ENCODE data around the gene ZBTB16. TPM values are rescaled to one million over a fixed set of nuclear protein-coding genes. Genes with fewer than 3 reads are reported as not detected.

Gene ZBTB16
- total RNA-seq, 2 experiments from 2014 or later: 11.0 to 11.8 TPM

GRCh38 chr11:114298710-114299109, 239.2 kb downstream of the ZBTB16 start:
- Mint-ChIP-seq H3K36me3 (ENCODE audit: low read depth) (no peaks in the 10 kb centered on the region), H3K27ac (no peak overlapping the region), H3K27me3 (peaks cover 26% of the 10 kb centered on the region), H3K4me3 (no peak overlapping the region), H3K4me1 (no peaks in the 10 kb centered on the region), H3K9me3 (no peaks in the 10 kb centered on the region)
- POLR2A ChIA-PET: no interaction called here
- CTCF ChIA-PET: no interaction called here
- no peak for DNase-seq

Other genes starting within 250 kb of the ZBTB16 start
- 10 to 100 TPM; 52.3 to 53.8 TPM for gene USP28, start 184.1 kb upstream of the ZBTB16 start, total RNA-seq
- gene HTR3B, start 154.9 kb upstream of the ZBTB16 start, total RNA-seq: not detected
- gene HTR3A, start 84.6 kb upstream of the ZBTB16 start, total RNA-seq: not detected
- gene NNMT, start 236.7 kb downstream of the ZBTB16 start, total RNA-seq: not detected